Fibroblast of lung (primary cell): ENCODE measurements around the gene ZBTB26.

Experiments
- CTCF ChIP-seq, 2 donors: IDR thresholded peaks in 1 of 2; conservative IDR thresholded peaks in 1 of 2; 1 replicate in 1 of 2; 2 replicates in 1 of 2; pipeline ENCODE4 v1.5.1; 2011 to 2012; ENCODE audit warnings: low read length in 2 of 2, control low read depth in 1 of 2, inconsistent platforms in 1 of 2, low read depth in 1 of 2, mild to moderate bottlenecking in 1 of 2
- EZH2 ChIP-seq: IDR thresholded peaks from 2 replicates; pipeline ENCODE4 v1.5.1; 2012; ENCODE audit warnings: low read length, control low read depth, mild to moderate bottlenecking; ENCODE audit errors: missing control alignments

DNA sequence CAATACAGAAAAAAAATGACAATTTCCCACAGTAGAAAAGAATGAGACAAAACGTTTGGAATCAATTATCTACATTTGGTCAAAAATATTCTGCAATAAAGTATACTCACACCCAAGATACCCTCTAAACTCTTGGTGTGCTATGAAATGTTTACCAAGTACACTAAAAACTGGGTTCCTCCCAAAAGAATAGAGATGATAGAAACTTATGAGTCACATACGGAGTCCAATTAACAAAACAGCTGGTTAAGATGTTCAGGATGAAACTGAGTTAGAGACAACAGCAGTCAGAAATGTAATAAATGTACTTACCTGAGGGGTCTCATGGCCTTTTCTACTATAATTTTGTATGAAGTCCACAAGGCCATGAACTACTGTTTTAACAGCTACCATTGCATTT is 51.9 kb downstream of the ZBTB26 start:
- no peak for TF ChIP-seq CTCF (conservative IDR thresholded peaks at IDR 0.05 in 1 of 2, IDR thresholded peaks at IDR 0.05 in 1 of 2; ENCODE audit: low read depth in 1 of 2, low read length in 2 of 2)
- TF ChIP-seq EZH2, result no peak
